ENCODE data around the gene NLRP3.

Gene NLRP3

DNA sequence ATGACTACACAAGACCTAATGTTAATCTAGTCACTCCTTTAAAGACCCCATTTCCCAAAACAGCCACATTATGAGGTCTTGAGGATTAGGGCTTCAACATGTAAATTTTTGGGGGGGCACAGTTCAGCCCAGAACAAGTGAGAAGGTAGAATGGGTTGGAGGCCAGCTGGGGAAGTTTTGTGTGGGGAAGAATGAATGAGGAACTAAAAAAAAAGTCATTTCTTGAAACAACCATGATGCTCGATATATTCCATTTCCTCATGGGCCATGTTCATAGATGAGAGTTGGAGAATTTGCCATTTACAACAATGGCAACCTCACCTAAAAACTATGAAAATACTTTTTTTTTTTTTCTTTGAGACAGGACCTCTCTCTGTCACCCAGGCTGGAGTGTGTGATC, 14.5 kb downstream of the NLRP3 start:
- Histone ChIP-seq H3K4me2 (ENCODE audit: low read length) (no peak overlapping the region), H3K36me3 (ENCODE audit: control insufficient read depth, low read length) (no peaks in the 10 kb centered on the region), H3F3A (ENCODE audit: control insufficient read depth, insufficient read depth) (no peaks in the 10 kb centered on the region), H3K79me2 (ENCODE audit: control insufficient read depth, low read length) (no peaks in the 10 kb centered on the region), H4K20me1 (ENCODE audit: control insufficient read depth, insufficient read depth, low read depth, low read length) (no peaks in the 10 kb centered on the region), H3K27ac (ENCODE audit: low read depth, low read length) (no peak overlapping the region), H3K4me3 (ENCODE audit: low read length) (no peak overlapping the region), H3K9me3 (ENCODE audit: control insufficient read depth, insufficient read depth, low read length) (no peaks in the 10 kb centered on the region), H3K27me3 (ENCODE audit: control insufficient read depth, low read length) (no peaks in the 10 kb centered on the region; the same call in 1 of the 2 replicates), H3K4me1 (ENCODE audit: control insufficient read depth, low read length) (no peaks in the 10 kb centered on the region), H3K9me2 (replicated peaks; ENCODE audit: control insufficient read depth, low read length) (no peaks in the 10 kb centered on the region)
- TF ChIP-seq EZH2phosphoT487 (IDR thresholded peaks at IDR 0.05; ENCODE audit: borderline replicate concordance, low read length) (no peak), CTCF (IDR thresholded peaks at IDR 0.05; ENCODE audit: low read depth, low read length, poor library complexity, severe bottlenecking) (no peak)

GRCh38 chr1:247431643-247432042, 15.7 kb downstream of the NLRP3 start:
- Histone ChIP-seq H3K27ac (ENCODE audit: low read depth, low read length) (no peak overlapping the region), H3K9me3 (ENCODE audit: control insufficient read depth, insufficient read depth, low read length) (no peaks in the 10 kb centered on the region), H3K79me2 (ENCODE audit: control insufficient read depth, low read length) (no peaks in the 10 kb centered on the region), H4K20me1 (ENCODE audit: control insufficient read depth, insufficient read depth, low read depth, low read length) (no peaks in the 10 kb centered on the region), H3K36me3 (ENCODE audit: control insufficient read depth, low read length) (no peaks in the 10 kb centered on the region), H3K4me3 (ENCODE audit: low read length) (no peak overlapping the region), H3F3A (ENCODE audit: control insufficient read depth, insufficient read depth) (no peaks in the 10 kb centered on the region), H3K27me3 (ENCODE audit: control insufficient read depth, low read length) (peaks cover 1% of the 10 kb centered on the region; the same call in 1 of the 2 replicates), H3K4me1 (ENCODE audit: control insufficient read depth, low read length) (no peaks in the 10 kb centered on the region), H3K4me2 (ENCODE audit: low read length) (no peak overlapping the region), H3K9me2 (replicated peaks; ENCODE audit: control insufficient read depth, low read length) (no peaks in the 10 kb centered on the region)
- no peak for TF ChIP-seq EZH2phosphoT487 (IDR thresholded peaks at IDR 0.05; ENCODE audit: borderline replicate concordance, low read length)
- peak; percentile 35 for TF ChIP-seq CTCF (IDR thresholded peaks at IDR 0.05; ENCODE audit: low read depth, low read length, poor library complexity, severe bottlenecking)

GRCh38 chr1:247434005-247434404, 18.0 kb downstream of the NLRP3 start:
- no peaks in the 10 kb centered on the region for H3K79me2 ChIP-seq (ENCODE audit: control insufficient read depth, low read length)
- no peaks in the 10 kb centered on the region for H4K20me1 ChIP-seq (ENCODE audit: control insufficient read depth, insufficient read depth, low read depth, low read length)
- no peaks in the 10 kb centered on the region for H3K4me1 ChIP-seq (ENCODE audit: control insufficient read depth, low read length)
- H3F3A ChIP-seq (ENCODE audit: control insufficient read depth, insufficient read depth), result no peaks in the 10 kb centered on the region
- TF ChIP-seq CTCF (IDR thresholded peaks at IDR 0.05; ENCODE audit: low read depth, low read length, poor library complexity, severe bottlenecking), result no peak
- TF ChIP-seq EZH2phosphoT487 (IDR thresholded peaks at IDR 0.05; ENCODE audit: borderline replicate concordance, low read length), result no peak
- H3K4me3 ChIP-seq (ENCODE audit: low read length), result no peak overlapping the region
- H3K9me3 ChIP-seq (ENCODE audit: control insufficient read depth, insufficient read depth, low read length), result no peaks in the 10 kb centered on the region
- no peaks in the 10 kb centered on the region for H3K36me3 ChIP-seq (ENCODE audit: control insufficient read depth, low read length)
- no peak overlapping the region for H3K4me2 ChIP-seq (ENCODE audit: low read length)
- no peak overlapping the region for H3K27ac ChIP-seq (ENCODE audit: low read depth, low read length)
- H3K9me2 ChIP-seq (replicated peaks; ENCODE audit: control insufficient read depth, low read length), result no peaks in the 10 kb centered on the region
- peaks cover 15% of the 10 kb centered on the region for H3K27me3 ChIP-seq (ENCODE audit: control insufficient read depth, low read length)
